GM12878 (cell line): ENCODE measurements around the gene BOLA1. TPM values are rescaled to one million over a fixed set of nuclear protein-coding genes. Genes with fewer than 3 reads are reported as not detected.
A peak's percentile ranks its signal among the peaks of the same experiment; 100 is the strongest.

ENCODE experiments used
- CBFB ChIP-seq: IDR thresholded peaks from 2 replicates; pipeline ENCODE4 v1.6.1; 2016; ENCODE audit warnings: antibody characterized with exemption, low read depth
- CHD1 ChIP-seq: IDR thresholded peaks from 2 replicates; pipeline ENCODE4 v1.6.1; 2012; ENCODE audit warnings: low read depth, low read length, improper control_type of control experiment
- CHD2 ChIP-seq: IDR thresholded peaks from 2 replicates; pipeline ENCODE4 v1.6.1; 2011; ENCODE audit warnings: low read depth, low read length, improper control_type of control experiment, borderline replicate concordance
- DPF2 ChIP-seq: fragments of 450-650 bp; IDR thresholded peaks from 2 replicates; pipeline ENCODE4 v1.6.1; 2017; ENCODE audit warnings: mild to moderate bottlenecking
- EGR1 ChIP-seq, 2 experiments: IDR thresholded peaks; 1 replicate in 1 of 2; 2 replicates in 1 of 2; pipeline ENCODE4 v1.6.1; 2011 to 2012; ENCODE audit warnings: low read depth in 2 of 2, low read length in 2 of 2, borderline replicate concordance in 1 of 2, mild to moderate bottlenecking in 1 of 2, moderate library complexity in 1 of 2
- KLF5 ChIP-seq: fragments of 450-650 bp; IDR thresholded peaks from 2 replicates; pipeline ENCODE4 v1.6.1; 2014; ENCODE audit warnings: mild to moderate bottlenecking; ENCODE audit not compliant: partially characterized antibody
- MEF2A ChIP-seq: IDR thresholded peaks from 2 replicates; pipeline ENCODE4 v1.6.1; 2011; ENCODE audit warnings: low read depth, mild to moderate bottlenecking, low read length, moderate library complexity; ENCODE audit not compliant: insufficient read depth
- MEF2B ChIP-seq: fragments of 450-650 bp; IDR thresholded peaks from 2 replicates; pipeline ENCODE4 v1.6.1; 2018; ENCODE audit warnings: mild to moderate bottlenecking, moderate library complexity; ENCODE audit not compliant: partially characterized antibody, poor library complexity, severe bottlenecking
- MTA2 ChIP-seq: fragments of 450-650 bp; IDR thresholded peaks from 2 replicates; pipeline ENCODE4 v1.6.1; 2016; ENCODE audit warnings: low read depth, mild to moderate bottlenecking, moderate library complexity
- MXI1 ChIP-seq: fragments of 150-350 bp; IDR thresholded peaks from 2 replicates; pipeline ENCODE4 v1.6.1; 2011; ENCODE audit warnings: low read depth, mild to moderate bottlenecking, inconsistent platforms, low read length, improper control_type of control experiment
- POLR2AphosphoS5 ChIP-seq: IDR thresholded peaks from 2 replicates; pipeline ENCODE4 v1.6.1; 2011; ENCODE audit warnings: mild to moderate bottlenecking, low read length, inconsistent platforms
- POU2F2 ChIP-seq: IDR thresholded peaks from 3 replicates; pipeline ENCODE4 v1.6.1; 2011; ENCODE audit warnings: low read depth, mild to moderate bottlenecking, low read length, borderline replicate concordance
- RAD51 ChIP-seq: fragments of 450-650 bp; IDR thresholded peaks from 2 replicates; pipeline ENCODE4 v1.6.1; 2016; ENCODE audit warnings: moderate library complexity, mild to moderate bottlenecking, inconsistent platforms
- RB1 ChIP-seq: fragments of 450-650 bp; formaldehyde crosslinking; IDR thresholded peaks from 2 replicates; pipeline ENCODE4 v1.6.1; 2017; ENCODE audit warnings: mild to moderate bottlenecking, borderline replicate concordance
- RUNX3 ChIP-seq: IDR thresholded peaks from 2 replicates; pipeline ENCODE4 v1.6.1; 2012; ENCODE audit warnings: low read length, inconsistent platforms
- ZBED1 ChIP-seq: IDR thresholded peaks from 2 replicates; pipeline ENCODE4 v1.6.1; 2016; ENCODE audit warnings: borderline replicate concordance
- ZNF207 ChIP-seq: fragments of 450-650 bp; IDR thresholded peaks from 2 replicates; pipeline ENCODE4 v1.6.1; 2014; ENCODE audit warnings: antibody characterized with exemption, mild to moderate bottlenecking, borderline replicate concordance
- ZSCAN29 ChIP-seq: fragments of 450-650 bp; IDR thresholded peaks from 2 replicates; pipeline ENCODE4 v1.6.1; 2017; ENCODE audit warnings: mild to moderate bottlenecking, moderate library complexity
- polyA plus RNA-seq, 11 experiments: library from polyadenylated mRNA; depleted of rRNA in 4 of 11; unstranded in 6 of 11; stranded (reverse) in 5 of 11; fragments of >200 nt; fragmentation: Nextera tagmentation in 4 of 11; fragmentation: Illumina TruSeq in 1 of 11; extraction: Ambion mirVana in 4 of 11; extraction: Trizol in 1 of 11; gene quantifications; 1 replicate in 1 of 11; 2 replicates in 10 of 11; pipeline versions ENCODE4 v1.2.1 to v1.2.3, GENCODE V29; 2011 to 2016; ENCODE audit warnings: inconsistent platforms in 2 of 11, missing spikeins in 2 of 11, low read depth in 1 of 11
- total RNA-seq, 4 experiments: library from RNA; depleted of rRNA in 3 of 4; stranded (reverse); fragments of >200 nt in 3 of 4; fragmentation: Illumina TruSeq in 1 of 4; extraction: Trizol in 1 of 4; gene quantifications; 2 replicates each; pipeline versions ENCODE4 v1.2.1 to v1.2.3, GENCODE V29; 2013 to 2021
- TF ChIP-seq, protein P1 (sequence below): fragments of 450-650 bp; IDR thresholded peaks from 2 replicates; pipeline ENCODE4 v1.6.1; 2017; ENCODE audit warnings: mild to moderate bottlenecking, moderate library complexity
- TF ChIP-seq, protein P2 (sequence below): IDR thresholded peaks from 2 replicates; pipeline ENCODE4 v1.6.1; 2012; ENCODE audit warnings: low read depth, low read length, improper control_type of control experiment
- TF ChIP-seq, protein P3 (sequence below): fragments of 450-650 bp; IDR thresholded peaks from 2 replicates; pipeline ENCODE4 v1.6.1; 2016; ENCODE audit warnings: mild to moderate bottlenecking
- TF ChIP-seq, protein P4 (sequence below): fragments of 450-650 bp; IDR thresholded peaks from 2 replicates; pipeline ENCODE4 v1.6.1; 2017; ENCODE audit warnings: mild to moderate bottlenecking, low read depth, inconsistent platforms; ENCODE audit not compliant: poor library complexity, severe bottlenecking

The BOLA1 gene
- total and polyA plus RNA-seq, 10 of the 15 experiments (the other 5 are each of a cell fraction or from before 2014, with no cell fraction given) = 0.74 to 18.7 (median 11.3) TPM

DNA sequence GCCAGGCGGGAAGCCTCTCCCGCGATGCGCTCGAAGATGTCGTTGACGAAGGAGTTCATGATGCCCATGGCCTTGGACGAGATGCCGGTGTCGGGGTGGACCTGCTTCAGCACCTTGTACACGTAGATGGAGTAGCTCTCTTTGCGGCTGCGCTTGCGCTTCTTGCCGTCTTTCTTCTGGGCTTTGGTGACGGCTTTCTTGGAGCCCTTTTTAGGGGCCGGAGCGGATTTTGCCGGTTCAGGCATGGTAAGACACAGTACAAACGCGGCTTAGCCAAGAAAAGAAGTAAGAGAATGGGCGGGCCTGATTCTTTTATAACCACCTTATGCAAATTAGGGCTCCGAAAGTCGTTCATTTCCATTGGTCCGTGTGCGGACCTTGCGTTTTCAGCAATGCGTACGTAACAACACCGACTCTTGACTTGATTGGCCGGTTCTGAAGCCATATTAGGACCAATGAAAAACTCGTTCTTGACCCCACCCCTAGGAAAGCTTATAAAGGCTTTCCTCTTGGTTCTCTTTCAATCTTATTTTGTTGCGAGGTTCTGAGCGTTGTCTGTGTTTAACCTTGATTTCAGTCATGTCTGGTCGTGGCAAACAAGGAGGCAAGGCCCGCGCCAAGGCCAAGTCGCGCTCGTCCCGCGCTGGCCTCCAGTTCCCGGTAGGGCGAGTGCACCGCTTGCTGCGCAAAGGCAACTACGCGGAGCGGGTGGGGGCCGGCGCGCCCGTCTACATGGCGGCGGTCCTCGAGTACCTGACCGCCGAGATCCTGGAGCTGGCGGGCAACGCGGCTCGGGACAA lies 12.8 kb upstream of the BOLA1 start (continued):
- TF ChIP-seq, protein P1, sequence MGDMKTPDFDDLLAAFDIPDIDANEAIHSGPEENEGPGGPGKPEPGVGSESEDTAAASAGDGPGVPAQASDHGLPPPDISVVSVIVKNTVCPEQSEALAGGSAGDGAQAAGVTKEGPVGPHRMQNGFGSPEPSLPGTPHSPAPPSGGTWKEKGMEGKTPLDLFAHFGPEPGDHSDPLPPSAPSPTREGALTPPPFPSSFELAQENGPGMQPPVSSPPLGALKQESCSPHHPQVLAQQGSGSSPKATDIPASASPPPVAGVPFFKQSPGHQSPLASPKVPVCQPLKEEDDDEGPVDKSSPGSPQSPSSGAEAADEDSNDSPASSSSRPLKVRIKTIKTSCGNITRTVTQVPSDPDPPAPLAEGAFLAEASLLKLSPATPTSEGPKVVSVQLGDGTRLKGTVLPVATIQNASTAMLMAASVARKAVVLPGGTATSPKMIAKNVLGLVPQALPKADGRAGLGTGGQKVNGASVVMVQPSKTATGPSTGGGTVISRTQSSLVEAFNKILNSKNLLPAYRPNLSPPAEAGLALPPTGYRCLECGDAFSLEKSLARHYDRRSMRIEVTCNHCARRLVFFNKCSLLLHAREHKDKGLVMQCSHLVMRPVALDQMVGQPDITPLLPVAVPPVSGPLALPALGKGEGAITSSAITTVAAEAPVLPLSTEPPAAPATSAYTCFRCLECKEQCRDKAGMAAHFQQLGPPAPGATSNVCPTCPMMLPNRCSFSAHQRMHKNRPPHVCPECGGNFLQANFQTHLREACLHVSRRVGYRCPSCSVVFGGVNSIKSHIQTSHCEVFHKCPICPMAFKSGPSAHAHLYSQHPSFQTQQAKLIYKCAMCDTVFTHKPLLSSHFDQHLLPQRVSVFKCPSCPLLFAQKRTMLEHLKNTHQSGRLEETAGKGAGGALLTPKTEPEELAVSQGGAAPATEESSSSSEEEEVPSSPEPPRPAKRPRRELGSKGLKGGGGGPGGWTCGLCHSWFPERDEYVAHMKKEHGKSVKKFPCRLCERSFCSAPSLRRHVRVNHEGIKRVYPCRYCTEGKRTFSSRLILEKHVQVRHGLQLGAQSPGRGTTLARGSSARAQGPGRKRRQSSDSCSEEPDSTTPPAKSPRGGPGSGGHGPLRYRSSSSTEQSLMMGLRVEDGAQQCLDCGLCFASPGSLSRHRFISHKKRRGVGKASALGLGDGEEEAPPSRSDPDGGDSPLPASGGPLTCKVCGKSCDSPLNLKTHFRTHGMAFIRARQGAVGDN = peak; percentile 97
- peak in 1 of 2 experiments; percentile 41; a peak in 1 of 3 replicates for TF ChIP-seq EGR1 (IDR thresholded peaks at IDR 0.05; ENCODE audit: borderline replicate concordance in 1 of 2, low read depth in 2 of 2, low read length in 2 of 2)
- TF ChIP-seq, protein P2, sequence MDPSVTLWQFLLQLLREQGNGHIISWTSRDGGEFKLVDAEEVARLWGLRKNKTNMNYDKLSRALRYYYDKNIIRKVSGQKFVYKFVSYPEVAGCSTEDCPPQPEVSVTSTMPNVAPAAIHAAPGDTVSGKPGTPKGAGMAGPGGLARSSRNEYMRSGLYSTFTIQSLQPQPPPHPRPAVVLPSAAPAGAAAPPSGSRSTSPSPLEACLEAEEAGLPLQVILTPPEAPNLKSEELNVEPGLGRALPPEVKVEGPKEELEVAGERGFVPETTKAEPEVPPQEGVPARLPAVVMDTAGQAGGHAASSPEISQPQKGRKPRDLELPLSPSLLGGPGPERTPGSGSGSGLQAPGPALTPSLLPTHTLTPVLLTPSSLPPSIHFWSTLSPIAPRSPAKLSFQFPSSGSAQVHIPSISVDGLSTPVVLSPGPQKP = no peak
- TF ChIP-seq, protein P3, sequence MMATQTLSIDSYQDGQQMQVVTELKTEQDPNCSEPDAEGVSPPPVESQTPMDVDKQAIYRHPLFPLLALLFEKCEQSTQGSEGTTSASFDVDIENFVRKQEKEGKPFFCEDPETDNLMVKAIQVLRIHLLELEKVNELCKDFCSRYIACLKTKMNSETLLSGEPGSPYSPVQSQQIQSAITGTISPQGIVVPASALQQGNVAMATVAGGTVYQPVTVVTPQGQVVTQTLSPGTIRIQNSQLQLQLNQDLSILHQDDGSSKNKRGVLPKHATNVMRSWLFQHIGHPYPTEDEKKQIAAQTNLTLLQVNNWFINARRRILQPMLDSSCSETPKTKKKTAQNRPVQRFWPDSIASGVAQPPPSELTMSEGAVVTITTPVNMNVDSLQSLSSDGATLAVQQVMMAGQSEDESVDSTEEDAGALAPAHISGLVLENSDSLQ = peak; percentile 73
- TF ChIP-seq DPF2 = peak; percentile 10; the same call in 1 of the 2 replicates
- peak; percentile 49; the same call in 1 of the 2 replicates for TF ChIP-seq MEF2A
- TF ChIP-seq RUNX3 = peak; percentile 29
- TF ChIP-seq CHD1 = peak; percentile 92
- peak; percentile 6 for TF ChIP-seq MEF2B
- peak; percentile 96 for TF ChIP-seq POLR2AphosphoS5
- peak; percentile 67 for TF ChIP-seq KLF5
- TF ChIP-seq MXI1 = 0 out of 2 replicates have a peak, but pooled peaks have one; percentile 32
- TF ChIP-seq CBFB = peak; percentile 86
- peak; percentile 26; the same call in 1 of the 2 replicates for TF ChIP-seq RB1
- peak; percentile 100 for TF ChIP-seq POU2F2
- TF ChIP-seq, protein P4, sequence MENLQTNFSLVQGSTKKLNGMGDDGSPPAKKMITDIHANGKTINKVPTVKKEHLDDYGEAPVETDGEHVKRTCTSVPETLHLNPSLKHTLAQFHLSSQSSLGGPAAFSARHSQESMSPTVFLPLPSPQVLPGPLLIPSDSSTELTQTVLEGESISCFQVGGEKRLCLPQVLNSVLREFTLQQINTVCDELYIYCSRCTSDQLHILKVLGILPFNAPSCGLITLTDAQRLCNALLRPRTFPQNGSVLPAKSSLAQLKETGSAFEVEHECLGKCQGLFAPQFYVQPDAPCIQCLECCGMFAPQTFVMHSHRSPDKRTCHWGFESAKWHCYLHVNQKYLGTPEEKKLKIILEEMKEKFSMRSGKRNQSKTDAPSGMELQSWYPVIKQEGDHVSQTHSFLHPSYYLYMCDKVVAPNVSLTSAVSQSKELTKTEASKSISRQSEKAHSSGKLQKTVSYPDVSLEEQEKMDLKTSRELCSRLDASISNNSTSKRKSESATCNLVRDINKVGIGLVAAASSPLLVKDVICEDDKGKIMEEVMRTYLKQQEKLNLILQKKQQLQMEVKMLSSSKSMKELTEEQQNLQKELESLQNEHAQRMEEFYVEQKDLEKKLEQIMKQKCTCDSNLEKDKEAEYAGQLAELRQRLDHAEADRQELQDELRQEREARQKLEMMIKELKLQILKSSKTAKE = peak; percentile 40
- 0 out of 2 replicates have a peak, but pooled peaks have one; percentile 26 for TF ChIP-seq CHD2
- no peak for TF ChIP-seq RAD51
- peak; percentile 98 for TF ChIP-seq ZBED1
- no peak for TF ChIP-seq MTA2
- TF ChIP-seq ZNF207 = peak; percentile 82
- peak; percentile 47; the same call in 1 of the 2 replicates for TF ChIP-seq ZSCAN29
